NCI-H1436 treated with DMSO at 0.1 percent for 48 hours (cell line): ENCODE results near the gene BBLN.

Experiments used
- DNase-seq: peaks from one replicate; lab custom pipeline; 2025; lab: John Stamatoyannopoulos, UW

Gene BBLN

DNA sequence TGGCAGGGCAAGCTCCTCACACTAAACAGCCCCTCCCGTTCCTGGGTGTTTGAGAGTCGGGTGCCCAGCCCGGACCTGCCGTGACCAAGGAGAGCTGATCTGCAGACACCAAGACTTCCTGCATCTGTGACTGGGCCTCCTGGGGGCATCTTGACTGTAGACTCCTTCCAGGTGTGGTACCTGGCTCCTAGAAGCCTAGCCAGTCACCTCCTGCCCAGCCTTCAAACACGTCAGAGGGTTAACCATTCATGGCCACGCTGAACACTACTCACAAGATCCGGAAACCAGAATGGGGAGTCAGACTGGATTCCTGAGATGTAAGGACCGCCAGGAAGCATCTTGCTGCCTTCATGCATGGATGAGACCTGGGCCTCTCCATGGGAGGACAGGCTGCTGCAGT, 14.5 kb upstream of the BBLN start:
- DNase-seq: no peak

DNA sequence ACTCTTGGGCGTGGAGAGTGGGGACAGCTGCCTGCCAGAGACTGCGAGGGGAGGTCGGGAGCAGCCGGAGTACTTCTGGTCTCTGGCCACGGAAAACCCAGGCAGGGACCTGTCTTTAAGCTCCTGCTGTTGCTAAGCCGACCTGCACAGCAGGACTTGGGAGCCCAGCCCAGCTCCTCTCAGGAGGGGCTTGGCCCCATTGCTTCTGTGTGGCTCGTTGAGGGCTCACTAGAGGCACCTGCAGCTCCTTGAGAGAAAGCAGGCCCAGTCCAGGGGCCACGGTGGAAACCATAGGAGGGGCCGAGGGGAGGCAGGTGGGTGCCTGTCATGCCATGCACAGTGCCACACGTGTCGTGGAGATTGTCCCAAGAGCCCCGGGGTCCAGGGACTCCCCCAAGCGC, 14.1 kb upstream of the BBLN start:
- no peak for DNase-seq

DNA sequence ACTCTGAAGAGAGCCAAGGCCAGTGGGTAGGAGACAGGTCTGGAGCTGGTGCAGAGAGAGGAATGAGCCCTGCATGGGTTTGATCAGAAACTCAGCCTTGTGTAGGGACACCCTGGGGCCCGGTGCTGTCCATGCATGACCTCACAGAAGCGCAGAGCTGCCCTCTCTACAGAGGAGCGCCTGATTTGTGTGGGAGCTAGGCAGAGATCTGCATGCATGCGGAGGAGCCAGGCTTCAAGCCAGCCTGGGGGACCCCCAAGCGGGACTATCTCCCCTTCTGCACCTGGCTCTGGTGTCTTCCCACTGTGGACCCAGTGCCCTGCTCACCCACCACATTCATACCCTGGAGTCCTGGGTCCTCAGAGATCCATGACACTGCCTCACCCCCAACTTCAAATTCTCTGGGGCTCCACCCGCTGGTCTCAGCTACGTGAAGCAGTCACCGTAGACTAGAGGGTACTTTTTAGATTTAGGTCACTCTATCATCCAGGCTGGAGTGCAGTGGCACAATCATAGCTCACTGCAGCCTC, 13.4 kb upstream of the BBLN start:
- no peak for DNase-seq

DNA sequence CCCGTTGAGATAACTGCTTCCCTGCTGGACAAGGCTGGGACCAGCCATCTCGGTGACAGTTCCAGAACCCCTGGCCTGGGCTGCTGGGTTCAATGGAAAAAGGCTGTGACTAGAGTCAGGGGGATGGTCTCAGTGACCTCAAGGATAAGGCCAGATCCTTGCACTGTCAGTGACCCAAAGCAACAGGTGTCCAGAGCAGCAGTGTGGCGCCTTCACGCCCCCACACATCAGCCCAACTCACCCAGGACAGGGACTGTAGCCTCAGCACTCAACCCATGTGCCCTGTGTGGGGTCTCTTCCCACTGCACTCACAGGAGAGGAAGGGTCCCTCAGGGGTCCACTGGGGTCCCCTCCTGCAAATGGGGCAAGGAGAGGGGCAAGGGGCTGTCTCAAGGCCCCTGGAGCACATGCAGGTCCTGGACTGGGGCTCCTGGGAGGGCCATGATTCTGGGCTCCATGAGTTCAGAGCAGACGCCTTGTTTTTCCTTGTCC, 11.5 kb upstream of the BBLN start:
- no peak for DNase-seq

DNA sequence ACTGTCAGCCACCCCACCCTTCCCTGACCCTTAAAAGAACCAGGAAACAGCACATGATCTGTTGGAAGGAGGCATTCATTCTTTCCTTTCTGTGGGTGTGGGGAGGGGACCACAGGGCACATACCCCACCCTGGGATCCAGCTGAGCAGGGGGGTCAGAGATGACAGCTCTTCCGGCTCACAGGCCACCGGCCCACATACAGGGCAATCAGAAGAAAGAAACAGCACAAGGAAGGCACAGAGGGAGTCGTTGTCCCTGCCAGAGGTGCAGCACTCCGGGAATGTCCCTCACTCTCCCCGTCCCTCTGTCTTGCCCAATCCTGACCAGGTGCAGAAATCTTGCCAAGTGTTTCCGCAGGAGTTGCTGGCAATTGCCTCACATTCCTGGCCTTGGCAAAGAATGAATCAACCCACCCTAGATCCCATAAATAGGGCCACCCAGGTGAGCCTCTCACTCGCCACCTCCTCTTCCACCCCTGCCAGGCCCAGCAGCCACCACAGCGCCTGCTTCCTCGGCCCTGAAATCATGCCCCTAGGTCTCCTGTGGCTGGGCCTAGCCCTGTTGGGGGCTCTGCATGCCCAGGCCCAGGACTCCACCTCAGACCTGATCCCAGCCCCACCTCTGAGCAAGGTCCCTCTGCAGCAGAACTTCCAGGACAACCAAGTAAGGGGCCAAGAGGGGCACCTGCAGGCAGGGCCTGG, 10.9 kb upstream of the BBLN start, which contains the start of gene LCN2:
Gene LCN2 (plus strand): TSS at position 453 of the 701 bp plus-strand sequence. CDS start 73 bp downstream, at position 526.
- DNase-seq: no peak

DNA sequence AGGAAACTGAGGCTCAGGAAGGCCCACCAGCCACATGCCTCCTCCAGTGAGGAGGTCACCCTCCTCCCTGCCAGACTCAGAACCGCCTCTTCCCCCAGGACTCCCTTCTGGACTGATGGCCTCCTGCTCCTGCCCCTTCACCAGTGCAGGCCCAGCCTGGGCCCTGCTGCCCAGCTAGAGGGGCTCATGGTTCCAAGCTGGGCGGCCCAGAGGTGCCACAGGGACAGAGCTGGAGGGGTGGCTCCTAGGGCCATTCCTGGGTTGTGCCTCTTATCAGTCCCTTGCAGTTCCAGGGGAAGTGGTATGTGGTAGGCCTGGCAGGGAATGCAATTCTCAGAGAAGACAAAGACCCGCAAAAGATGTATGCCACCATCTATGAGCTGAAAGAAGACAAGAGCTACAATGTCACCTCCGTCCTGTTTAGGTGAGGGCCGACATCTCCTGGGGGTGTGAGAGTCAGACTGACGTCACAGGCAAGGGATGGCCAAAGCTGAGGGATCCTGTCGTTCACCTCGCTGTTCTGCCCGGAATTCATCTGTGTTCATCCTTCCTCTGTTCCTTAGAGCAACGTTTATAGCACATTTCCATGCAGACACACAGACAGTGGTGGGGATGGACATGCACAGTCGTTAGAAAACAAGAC, 10.0 kb upstream of the BBLN start:
- no peak for DNase-seq

DNA sequence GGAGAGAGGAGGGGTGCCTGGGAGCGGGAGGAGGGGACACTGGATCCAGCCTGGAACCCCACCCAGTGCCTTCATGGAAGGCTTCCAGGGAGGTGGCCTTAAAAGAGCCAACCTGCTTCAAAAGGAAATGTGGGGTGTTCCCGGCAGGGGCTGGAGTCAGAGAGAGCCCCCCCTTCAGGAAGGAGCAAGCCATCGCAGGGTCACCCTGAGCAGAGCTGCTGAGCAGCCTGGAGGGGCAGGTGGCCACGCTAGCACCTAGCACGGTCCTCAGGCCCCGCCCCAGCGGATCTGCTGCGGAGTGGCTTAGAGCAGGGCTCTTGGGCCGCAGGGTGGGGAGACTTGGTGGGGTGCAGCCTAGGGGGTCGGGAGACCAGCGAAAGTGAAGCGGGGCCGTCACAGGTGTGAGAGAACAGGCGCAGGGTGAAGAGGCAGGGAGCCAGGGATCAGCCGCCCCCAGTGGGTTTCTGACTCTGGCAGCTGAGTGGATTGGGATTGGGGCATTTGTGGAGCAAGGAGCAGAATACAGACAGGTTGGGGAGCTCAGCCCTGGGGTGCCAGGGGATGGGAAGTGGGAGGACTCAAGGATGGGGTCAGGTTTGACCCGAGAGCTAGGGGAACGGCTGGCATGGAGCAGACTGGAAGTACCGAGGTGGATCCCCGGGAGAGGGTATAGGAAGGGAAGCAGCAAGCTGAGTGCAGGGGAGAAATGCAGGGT, 9.3 kb upstream of the BBLN start:
- DNase-seq: no peak

DNA sequence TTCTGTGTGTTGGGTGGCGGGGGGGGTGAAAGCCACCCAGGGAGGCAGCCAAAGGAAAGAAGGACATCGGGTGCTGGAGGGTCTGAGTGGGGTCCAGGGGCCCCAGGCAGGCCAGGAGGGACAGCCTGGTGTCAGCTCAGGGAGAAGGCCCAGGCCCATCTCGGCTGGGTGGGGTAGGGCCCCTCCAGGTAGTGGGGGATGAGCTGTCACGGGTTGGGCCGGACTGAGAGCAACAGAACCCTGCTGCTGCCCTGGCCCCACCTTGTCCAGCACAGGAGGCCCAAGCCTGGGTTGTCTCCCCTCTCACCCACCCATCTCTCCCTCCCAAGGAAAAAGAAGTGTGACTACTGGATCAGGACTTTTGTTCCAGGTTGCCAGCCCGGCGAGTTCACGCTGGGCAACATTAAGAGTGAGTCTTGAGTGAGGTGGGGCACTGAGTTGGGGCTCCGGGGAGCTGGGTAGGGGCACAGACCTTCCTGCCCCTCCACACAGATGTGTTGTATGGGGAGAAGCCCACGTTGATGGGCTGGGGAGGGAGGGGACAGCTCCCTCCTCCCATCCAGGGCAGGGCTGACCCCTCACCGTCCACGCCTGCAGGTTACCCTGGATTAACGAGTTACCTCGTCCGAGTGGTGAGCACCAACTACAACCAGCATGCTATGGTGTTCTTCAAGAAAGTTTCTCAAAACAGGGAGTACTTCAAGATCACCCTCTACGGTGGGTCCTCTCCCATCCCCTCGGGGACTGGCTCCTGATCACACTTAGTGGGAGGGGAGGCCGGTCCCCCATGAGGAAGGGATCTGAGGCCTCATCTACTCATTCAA, 8.5 kb upstream of the BBLN start:
- DNase-seq: no peak

DNA sequence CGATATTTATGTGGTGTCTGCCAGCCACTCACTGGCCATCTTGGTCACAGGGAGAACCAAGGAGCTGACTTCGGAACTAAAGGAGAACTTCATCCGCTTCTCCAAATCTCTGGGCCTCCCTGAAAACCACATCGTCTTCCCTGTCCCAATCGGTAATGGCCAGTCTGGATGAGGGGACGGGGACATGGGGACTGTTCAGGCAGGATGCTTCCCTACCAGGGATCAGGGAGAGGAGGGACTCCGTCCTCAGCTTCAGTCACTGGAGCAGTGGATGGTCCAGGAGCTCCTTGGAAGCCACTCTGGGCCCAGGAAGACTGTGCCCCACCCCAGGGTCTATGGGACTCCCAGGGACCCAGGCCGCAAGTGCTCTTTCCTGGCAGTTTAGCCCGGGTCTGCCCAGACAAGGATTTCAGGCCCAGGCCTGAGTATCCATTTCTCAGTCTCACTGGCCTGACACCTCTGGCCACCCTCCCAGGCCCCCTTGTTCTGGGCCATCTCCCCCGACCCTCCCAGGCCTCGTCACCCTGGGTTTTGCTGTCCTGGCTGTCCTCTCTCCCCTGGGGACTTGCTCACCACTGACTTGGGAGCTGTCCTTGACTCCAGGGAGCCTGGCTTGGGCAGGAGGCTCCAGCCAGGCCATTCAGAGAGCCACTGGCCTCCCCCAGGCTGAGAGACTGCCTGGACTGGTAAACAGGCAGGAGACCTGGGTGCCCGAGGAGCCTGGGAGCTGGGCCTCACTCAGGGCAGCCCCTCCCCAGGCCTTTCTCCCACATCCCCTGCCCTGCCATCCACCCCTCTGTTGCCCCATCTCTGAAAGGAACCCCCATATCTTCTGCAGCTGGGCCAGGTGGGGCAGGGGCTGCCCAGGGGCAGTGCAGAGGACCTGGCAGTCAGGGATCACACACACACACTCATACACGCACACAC, 7.7 kb upstream of the BBLN start:
- DNase-seq: no peak

DNA sequence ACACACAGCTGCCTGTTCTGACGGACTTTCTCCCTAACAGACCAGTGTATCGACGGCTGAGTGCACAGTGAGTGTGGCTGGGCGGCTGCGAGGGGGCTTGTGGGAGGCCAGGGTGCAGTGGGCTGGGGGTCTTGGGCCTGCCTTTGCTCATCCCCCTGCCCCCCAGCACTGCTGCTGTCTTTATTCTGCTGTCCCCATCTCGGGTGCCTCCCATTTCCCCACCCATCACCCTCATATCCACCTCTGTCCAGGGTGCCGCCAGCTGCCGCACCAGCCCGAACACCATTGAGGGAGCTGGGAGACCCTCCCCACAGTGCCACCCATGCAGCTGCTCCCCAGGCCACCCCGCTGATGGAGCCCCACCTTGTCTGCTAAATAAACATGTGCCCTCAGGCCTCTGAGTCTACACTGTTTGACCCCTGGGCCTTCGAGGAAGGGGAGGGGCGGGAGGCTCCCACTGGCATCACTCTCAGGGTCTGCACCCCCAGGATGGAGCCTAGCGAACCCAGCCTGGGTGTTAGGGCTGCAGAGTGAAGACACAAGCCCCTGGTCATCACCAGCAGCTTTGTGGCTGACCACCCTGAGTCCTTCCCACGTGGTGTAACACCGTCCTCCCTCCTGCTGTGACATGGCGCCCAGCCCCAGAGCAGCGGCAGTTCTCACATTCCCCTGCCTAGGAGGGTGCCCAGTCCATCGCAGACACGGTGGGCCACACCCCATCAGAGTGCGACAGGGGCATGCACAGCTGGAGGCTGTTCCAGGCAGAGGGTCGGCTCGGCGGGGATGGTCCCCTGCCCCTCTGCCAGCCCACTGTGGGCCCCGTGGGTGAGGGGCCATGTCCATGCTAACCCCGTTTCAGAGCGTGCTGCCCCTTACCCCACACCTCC, 6.8 kb upstream of the BBLN start:
- DNase-seq: no peak

DNA sequence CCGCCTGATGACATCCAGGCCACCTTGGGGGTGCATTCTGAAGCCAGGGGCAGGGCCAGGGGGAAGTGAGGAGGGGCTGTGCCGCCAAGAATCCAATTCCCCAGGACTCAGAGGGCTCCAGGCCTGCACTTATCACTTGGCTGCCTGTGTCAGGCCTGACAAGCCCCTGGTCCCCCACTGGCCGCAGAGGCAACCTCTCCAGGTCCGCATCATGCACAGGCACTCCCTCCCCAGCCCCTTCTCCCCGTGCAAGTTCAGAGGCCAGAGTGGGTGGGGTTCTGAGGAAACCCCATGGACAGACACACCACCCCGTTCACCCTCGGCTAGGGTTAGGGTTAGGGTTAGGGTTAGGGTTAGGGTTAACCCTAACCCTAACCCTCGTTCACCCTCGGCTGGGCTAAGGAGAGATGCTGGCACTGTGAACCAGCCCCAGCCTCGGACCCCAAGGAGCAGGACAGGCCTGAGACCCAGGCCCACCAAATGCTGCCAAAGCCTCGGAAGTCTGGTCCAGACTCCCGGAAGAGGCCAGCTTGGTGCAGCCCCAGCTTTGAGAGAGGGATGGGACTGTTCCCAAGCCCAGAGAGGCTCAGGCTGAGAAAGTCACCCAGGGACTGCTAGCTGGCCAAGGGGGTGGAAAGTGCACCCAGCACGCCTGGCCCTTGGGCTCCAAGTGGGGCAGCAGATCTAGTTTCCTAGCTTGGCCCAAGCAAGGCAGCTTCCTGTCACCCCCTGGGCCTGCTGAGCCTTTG, 5.9 kb upstream of the BBLN start:
- no peak for DNase-seq

DNA sequence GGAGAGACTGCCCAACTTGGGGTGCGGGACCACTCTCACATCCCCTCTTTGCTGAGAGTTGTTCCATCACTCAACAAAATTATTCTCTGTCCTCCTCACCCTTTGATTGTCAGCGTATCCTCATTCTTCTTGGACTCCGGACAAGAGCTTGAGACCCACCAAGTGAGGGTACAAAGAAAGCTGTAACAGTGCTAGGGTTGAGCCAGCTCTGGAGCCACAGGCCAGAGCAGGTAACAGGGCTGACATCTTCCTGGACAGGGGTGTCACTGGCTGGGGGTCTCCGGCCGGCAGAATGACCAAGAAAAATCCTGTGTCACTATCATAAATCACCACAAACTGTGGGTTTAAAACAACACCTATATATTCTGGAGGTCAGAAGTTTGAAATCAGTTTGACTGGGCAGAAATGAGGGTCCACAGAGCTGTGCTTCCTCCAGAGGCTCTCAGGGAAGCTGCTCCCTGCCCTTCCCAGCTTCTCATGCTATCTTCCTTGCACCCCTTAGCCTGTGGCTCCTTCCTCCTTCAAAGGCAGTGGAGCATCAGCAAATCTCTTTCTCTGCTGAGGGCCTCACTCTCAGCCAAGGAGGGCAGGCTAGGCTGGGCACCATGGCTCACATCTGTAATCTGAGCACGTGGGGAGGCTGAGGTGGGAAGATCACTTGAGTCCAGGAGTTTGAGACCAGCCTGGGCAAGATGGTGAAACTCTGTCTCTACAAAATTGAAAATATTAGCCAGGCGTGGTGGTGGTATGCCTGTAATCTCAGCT, 4.1 kb upstream of the BBLN start:
- DNase-seq: no peak

DNA sequence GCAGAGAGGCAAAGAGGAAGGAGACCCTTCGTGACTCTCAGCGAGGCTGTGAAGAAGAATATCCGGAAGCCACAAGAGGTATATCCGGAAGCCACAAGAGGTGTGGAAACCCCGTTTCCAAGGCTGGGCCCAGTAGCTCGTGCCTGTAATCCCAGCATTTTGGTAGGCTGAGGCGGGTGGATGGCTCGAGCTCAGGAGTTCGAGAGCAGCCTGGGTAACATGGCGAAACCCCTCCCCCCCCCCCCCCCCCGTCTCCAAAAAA, 612 bp upstream of the BBLN start:
- DNase-seq: no peak

DNA sequence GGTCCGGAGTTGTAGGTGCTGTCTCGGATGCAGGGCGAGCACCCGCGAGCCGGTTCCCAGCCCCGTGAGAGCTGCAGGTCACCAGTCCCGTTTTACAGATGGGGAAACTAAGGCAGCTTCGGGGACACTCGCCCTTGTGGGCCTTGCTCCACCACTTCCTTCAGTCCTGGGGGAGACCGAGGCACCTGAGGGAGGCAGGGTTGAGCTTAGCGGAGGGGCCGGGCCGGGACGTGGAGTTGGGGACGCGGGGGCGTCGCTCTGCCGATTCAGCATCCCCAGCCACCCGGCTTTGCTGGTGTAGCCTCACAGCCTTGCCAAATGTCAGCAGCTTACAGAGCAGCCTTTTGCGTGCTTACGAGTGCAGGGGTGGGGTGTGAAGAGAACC, 530 bp downstream of the BBLN start:
- DNase-seq: no peak

DNA sequence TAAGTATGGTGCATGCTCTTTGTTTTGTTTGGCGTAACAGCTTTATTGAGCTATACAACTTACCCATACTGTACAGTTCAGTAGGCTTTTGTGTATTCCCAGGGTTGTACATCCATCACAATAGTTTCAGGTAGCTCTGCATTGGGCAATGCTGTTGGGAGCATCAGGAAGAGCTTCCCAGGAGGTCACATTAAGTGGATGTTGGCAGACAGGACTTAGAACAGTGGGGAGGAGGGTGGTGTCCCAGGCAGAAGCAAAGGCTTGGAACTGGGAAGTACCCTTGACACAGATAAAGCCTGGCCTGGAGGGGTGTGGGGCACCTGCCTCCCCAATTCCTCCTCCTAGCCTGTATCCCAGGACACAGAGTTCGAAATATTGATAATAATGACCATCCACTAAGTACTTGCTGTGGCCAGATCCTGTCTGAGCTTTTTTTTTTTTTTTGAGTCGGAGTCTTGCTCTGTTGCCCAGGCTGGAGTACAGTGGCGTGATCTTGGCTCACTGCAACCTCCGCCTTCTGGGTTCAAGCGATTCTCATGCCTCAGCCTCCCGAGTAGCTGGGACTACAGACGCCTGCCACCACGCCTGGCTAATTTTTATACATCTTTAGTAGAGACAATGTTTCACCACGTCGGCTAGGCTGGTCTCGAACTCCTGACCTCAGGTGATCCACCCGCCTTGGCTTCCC, 1.3 kb downstream of the BBLN start:
- DNase-seq: no peak

DNA sequence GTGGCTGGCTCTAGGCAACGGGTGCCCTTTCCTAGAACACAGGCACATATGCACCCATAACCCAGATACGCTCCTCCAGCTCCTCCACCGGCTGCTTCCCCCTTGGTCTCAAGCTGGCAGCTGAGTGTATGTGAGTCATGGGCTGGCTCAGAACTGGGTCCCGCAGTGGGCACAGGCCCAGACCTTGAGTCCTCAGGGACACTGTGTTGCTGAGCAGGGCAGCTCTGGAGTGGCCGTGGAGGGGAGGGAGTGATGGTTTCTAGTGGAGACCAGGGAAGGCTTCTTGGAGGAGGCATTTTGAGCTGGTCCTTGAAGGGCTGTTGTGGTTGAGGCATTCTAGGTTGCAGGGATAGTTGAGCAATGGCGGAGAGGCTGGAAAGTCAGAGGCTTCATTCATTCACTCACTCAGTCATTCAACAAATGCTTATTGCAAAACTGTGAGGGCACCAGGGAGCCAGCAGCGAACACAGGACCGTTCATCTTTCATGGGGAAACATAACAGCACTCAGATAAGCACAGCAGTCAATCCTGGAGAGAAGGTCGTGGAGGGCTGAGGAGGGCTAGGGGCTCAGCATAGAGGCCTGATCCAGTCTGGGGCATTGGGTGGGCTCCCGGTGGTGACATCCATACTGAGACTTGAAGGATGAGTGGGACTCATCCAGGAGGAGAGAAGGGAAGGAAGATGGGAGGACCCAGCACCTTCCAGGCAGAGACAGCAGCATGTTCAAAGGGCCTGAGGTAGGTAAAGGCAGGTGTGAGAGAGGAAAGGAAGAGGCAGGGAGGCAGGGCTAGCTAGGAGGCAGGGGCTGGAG, 2.4 kb downstream of the BBLN start:
- no peak for DNase-seq

DNA sequence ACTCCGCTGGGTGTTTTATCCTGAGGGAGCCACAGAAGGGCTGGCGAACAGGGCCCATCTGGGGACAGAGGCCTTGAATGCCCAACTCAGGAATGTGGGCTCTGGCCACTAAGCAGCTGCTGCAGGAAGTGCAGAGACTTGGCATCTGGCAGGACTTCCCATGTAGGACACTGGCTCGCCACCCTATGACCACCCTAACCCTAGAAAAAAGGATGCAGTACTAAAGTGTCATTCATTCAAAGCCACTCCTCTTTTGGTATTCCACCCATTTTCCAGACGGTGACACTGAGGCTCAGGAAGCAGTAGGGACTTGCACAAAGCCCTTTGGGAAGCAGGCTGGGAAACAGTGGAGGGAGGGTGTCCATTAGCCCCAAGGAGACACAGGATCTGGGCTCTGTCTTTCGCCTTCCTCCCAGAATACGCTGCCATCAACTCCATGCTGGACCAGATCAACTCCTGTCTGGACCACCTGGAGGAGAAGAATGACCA, 3.0 kb downstream of the BBLN start:
- DNase-seq: no peak
